Activated CD8-positive, alpha-beta memory T cell treated with anti-CD3 and anti-CD28 coated beads for 48 hours (primary cell): ENCODE results near the gene DDIAS.
"Not testable (repeated sequence)": the region's sequence is repeated elsewhere in the genome, so short reads cannot be mapped to it uniquely, and the experiment has no call there.

ENCODE experiments used
- DNase-seq, 3 experiments: peaks; one replicate each; pipeline ENCODE4 v3.0.0-alpha.2; 2020; ENCODE audit warnings: low read depth in 2 of 3, low spot score in 2 of 3

Gene DDIAS

GRCh38 chr11:82889133-82890001 lies 12.2 kb upstream of the DDIAS start:
- DNase-seq = no peak

DNA sequence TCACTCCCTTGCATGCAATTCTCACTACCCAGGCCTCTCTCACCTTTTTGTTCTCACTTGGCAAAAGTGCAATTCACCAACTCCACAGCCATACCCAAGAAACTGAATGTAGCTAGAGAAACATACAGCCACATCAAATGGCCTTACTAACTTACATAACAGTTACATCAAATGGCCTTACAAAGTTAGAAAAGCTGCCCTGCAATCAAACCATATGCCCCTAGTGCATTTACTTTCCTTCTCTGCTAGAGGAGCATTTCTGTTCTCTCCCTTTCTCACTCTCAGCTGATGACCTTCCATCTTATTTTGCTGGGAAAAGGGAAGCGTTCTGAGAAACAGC lies 11.6 kb upstream of the DDIAS start:
- no peak for DNase-seq

GRCh38 chr11:82890936-82891335 lies 10.6 kb upstream of the DDIAS start:
- no peak for DNase-seq

GRCh38 chr11:82892611-82893169 lies 8.8 kb upstream of the DDIAS start:
- DNase-seq = no peak

DNA sequence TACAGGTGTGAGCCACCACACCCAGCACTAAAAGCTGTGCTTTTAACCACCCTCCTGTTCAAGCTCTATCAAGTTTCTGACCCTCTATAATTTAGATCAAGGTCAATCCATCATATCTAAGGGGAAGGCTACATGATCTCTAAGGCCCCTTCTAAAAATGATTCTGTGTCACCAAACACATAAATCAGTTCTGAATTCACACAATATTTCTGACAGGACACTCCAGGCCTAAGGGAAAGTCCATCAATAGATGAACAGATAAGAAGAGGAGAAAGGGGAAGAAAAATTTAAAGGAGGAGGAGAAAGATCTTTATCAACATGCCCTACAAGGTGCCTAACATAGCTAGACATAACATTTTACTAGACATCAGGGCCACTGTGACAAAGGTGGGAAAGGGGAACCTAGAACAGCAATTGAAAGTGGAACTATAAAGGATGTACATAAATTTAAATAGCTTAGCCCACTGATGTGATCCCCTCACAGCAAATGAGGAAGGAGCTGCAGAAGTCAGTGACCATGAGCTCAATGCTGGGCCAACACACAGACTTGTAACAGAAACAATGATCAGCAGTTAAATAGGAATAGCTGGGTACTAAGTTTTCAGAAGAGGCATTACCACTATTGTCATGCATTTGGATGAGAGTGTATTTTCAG lies 6.0 kb upstream of the DDIAS start:
- no peak for DNase-seq

DNA sequence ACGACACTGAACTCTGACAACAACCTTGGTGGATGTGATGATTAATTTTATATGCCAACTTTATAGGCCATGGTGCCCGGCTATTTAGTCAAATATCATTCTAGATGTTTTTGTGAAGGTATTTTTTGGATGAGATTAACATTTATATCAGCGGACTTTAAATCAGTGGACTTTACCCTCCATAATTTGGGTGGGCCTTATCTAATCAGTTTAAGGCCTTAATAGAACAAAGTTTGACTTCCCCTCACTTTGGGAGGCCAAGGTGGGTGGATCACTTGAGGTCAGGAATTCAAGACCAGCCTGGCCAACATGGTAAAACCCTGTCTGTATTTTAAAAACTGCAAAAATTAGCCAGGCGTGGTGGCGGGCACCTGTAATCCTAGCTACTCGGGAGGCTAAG lies 5.4 kb upstream of the DDIAS start:
- no peak for DNase-seq

DNA sequence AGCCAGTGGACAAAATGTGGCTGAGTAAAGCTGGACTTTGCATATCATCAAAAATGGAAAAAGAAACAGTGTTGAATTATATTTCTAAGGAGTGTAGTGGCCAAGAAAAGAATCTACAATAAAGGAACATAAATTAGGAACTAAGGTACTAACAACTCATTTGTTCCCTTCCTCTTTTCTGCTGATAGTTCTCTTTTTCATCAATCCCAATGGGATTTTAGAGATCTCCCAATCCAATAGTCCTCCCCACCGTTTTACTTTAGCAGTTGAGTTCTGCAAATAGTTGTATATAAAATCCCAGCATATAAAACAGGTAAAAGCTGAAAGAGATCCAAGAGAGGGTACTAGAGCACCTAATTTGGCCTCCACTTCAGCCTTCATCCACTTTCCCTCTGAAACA lies 3.3 kb upstream of the DDIAS start:
- DNase-seq = no peak

DNA sequence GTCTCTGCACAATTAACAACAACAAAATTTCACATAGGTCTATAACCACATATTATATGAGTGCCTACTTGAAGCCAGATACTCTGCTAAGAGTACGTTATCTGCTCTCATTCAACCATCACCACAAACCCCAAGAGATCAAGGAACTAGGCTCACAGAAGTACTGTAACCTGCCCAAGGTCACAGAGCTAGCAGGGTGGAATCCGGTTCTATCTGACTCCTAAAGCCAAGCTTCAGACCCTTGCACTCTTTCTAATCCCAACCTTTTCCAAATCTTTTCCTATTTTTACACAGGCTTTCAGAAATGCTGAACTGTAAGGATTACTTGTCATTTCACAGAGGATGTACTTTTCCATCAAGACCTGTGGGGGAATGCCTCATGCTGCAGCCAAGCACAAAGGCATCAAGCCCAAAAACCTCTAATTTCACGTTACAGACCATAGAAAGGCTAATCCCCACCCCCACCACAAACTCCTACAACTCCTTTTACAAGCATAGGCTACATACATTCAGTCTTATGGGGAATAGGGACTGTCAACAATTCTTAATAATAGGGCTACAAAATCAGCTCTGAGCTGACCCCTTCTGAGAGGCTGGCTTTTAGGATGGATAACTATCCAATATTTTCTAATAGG lies 2.2 kb upstream of the DDIAS start:
- no peak for DNase-seq

GRCh38 chr11:82899957-82900276 lies 1.6 kb upstream of the DDIAS start:
- no peak for DNase-seq

GRCh38 chr11:82900277-82901164 lies 1.0 kb upstream of the DDIAS start, which contains the start of gene PRCP:
Gene PRCP (minus strand): TSS chr11:82900430. CDS start chr11:82900402, 28 bp downstream.
- DNase-seq = peak; percentile 74 to 88 (median 76)

DNA sequence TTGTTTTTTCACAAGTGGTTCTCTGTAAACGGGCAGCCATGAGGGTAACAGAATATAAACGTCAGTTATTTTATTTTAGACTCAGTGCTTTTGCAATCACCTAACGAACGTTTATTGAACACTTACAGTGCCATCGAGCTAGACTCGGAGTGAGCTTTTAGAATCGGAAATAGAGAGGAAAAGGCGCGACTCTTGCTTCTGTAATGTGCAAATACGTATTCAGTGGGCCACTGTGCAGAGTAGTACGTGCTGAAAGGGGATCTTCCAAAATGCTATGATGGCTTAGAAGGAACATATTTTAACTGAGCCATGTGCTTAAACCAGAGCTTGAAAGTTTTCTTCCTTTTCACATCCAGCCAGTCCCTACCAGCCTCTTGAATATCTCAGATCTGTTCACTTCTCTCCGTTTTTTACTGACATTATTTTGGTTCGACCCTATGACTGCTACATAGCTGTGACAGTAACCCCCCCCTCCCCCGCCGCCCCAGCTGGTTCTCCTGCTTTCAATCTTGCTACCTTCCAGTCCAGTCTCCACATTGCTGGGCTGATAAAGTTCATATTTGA lies 468 bp downstream of the DDIAS start:
- DNase-seq = no peak

GRCh38 chr11:82902880-82903279 lies 1.3 kb downstream of the DDIAS start:
- DNase-seq = no peak

DNA sequence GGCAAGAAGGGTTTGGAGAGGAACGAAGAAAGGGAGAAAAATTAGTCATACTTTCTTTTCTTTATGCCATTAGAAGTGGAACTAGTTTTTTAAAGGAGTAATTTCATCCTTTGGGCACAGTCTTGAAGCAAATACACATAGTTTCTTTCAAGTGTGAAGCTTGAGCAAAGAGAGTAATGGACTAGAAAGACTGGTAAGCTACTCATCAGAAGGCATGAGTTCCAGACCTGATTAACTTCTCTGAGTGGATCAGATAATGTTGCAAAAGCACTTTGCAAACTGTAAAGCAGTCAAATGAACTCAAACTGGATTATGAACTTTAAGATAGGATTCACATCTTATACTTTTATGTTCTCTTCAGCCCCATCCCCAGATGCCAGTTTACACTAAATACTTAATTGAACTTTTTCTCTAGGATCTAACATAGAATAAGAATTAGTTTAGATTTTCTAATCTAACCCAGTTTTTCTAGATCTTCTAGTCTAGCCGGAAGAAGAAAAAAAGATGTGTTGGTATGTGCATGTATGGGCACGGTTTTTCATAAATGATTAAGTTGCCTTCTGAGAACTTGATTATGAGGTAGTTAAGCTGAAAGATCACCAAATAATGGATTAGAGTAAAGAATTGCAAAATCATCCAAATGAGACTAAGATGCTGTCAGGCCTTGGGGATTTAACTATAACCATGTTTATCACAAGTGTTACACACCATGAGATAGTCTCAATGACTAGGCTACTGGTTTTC lies 2.5 kb downstream of the DDIAS start:
- DNase-seq = no peak

DNA sequence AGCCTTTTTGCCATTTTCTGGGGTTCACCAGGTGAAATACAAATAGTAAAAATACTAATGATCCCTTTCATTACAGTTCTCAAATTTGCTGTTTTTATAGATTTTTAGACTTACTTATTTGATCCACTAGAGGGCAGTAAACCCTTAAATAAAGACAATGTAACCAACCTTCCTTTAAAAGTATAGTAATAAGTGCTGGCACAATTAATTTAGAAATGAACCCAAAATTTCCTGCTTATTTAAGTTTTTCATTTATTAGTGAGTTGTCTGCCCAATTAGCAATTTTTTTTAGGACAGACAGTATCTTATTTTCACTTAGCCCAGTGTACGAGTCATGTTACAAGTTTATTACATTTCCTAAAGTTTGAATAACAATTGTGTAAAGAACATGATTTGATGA lies 4.7 kb downstream of the DDIAS start:
- no peak for DNase-seq

- DNase-seq = no peak
These were observed 5.4 kb downstream of the DDIAS start for GRCh38 chr11:82906931-82907330.

GRCh38 chr11:82907371-82907770 lies 5.8 kb downstream of the DDIAS start:
- DNase-seq = no peak

- no peak for DNase-seq
These were observed 6.8 kb downstream of the DDIAS start for GRCh38 chr11:82908311-82908710.

GRCh38 chr11:82909015-82909640 lies 7.6 kb downstream of the DDIAS start:
- no peak for DNase-seq

DNA sequence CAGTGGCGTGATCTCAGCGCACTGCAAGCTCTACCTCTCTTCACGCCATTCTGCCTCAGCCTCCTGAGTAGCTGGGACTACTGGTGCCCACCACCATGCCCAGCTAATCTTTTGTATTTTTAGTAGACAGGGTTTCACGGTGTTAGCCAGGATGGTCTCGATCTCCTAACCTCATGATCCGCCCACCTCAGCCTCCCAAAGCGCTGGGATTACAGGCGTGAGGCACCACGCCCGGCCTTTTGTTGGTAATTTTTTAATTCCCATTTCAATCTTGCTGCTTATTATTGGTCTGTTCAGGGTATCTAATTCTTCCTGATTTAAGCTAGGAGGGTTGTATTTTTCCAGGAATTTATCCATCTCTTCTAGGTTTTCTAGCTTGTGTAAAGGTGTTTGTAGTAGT lies 18.2 kb downstream of the DDIAS start:
- not testable (repeated sequence) for DNase-seq

GRCh38 chr11:82920227-82920626 lies 18.7 kb downstream of the DDIAS start:
- DNase-seq = not testable (repeated sequence)
